ENCODE results near the gene BTC. TPM values are rescaled to one million over a fixed set of nuclear protein-coding genes. Genes with fewer than 3 reads are reported as not detected.

Gene BTC
- polyA plus RNA-seq, 1 donor from 2014 or later, result not detected

- Histone ChIP-seq H3K36me3 (ENCODE audit: insufficient read depth, low read length) (no peaks in the 10 kb centered on the region), H3K9me3 (ENCODE audit: low read length) (no peaks in the 10 kb centered on the region), H2AFZ (ENCODE audit: low read depth, low read length) (no peak overlapping the region), H4K20me1 (ENCODE audit: insufficient read depth) (no peaks in the 10 kb centered on the region), H3K4me3 (ENCODE audit: low read length) (no peak overlapping the region), H3K79me2 (replicated peaks; ENCODE audit: insufficient read depth, low read length) (no peaks in the 10 kb centered on the region), H3K9me2 (ENCODE audit: insufficient read depth, low read length) (no peaks in the 10 kb centered on the region), H3K9ac (ENCODE audit: low read length) (no peak overlapping the region), H3F3A (ENCODE audit: insufficient read depth, low read length, poor library complexity, severe bottlenecking) (no peaks in the 10 kb centered on the region), H3K27me3 (ENCODE audit: insufficient read depth, low read depth, low read length) (no peaks in the 10 kb centered on the region), H3K4me2 (ENCODE audit: low read length) (no peak overlapping the region), H3K27ac (ENCODE audit: low read length) (no peak overlapping the region)
- TF ChIP-seq, protein P1, sequence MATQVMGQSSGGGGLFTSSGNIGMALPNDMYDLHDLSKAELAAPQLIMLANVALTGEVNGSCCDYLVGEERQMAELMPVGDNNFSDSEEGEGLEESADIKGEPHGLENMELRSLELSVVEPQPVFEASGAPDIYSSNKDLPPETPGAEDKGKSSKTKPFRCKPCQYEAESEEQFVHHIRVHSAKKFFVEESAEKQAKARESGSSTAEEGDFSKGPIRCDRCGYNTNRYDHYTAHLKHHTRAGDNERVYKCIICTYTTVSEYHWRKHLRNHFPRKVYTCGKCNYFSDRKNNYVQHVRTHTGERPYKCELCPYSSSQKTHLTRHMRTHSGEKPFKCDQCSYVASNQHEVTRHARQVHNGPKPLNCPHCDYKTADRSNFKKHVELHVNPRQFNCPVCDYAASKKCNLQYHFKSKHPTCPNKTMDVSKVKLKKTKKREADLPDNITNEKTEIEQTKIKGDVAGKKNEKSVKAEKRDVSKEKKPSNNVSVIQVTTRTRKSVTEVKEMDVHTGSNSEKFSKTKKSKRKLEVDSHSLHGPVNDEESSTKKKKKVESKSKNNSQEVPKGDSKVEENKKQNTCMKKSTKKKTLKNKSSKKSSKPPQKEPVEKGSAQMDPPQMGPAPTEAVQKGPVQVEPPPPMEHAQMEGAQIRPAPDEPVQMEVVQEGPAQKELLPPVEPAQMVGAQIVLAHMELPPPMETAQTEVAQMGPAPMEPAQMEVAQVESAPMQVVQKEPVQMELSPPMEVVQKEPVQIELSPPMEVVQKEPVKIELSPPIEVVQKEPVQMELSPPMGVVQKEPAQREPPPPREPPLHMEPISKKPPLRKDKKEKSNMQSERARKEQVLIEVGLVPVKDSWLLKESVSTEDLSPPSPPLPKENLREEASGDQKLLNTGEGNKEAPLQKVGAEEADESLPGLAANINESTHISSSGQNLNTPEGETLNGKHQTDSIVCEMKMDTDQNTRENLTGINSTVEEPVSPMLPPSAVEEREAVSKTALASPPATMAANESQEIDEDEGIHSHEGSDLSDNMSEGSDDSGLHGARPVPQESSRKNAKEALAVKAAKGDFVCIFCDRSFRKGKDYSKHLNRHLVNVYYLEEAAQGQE (IDR thresholded peaks at IDR 0.05; ENCODE audit: borderline replicate concordance), result no peak
- no peak for TF ChIP-seq TAF1 (IDR thresholded peaks at IDR 0.05; ENCODE audit: low read depth)
- TF ChIP-seq MXI1 (conservative IDR thresholded peaks at IDR 0.05; ENCODE audit: poor library complexity, severe bottlenecking), result no peak
- TF ChIP-seq RAD21 (conservative IDR thresholded peaks at IDR 0.05), result no peak
- TF ChIP-seq POLR2AphosphoS5 (IDR thresholded peaks at IDR 0.05), result no peak
- TF ChIP-seq EP300 (conservative IDR thresholded peaks at IDR 0.05; ENCODE audit: poor library complexity, severe bottlenecking), result no peak
- no peak for TF ChIP-seq EZH2 (IDR thresholded peaks at IDR 0.05; ENCODE audit: borderline replicate concordance, insufficient read depth, low read length, poor library complexity, severe bottlenecking)
- no peak for TF ChIP-seq SMC3 (conservative IDR thresholded peaks at IDR 0.05; ENCODE audit: poor library complexity)
Measured at GRCh38 chr4:74770226-74770910, 24.0 kb downstream of the BTC start.

DNA sequence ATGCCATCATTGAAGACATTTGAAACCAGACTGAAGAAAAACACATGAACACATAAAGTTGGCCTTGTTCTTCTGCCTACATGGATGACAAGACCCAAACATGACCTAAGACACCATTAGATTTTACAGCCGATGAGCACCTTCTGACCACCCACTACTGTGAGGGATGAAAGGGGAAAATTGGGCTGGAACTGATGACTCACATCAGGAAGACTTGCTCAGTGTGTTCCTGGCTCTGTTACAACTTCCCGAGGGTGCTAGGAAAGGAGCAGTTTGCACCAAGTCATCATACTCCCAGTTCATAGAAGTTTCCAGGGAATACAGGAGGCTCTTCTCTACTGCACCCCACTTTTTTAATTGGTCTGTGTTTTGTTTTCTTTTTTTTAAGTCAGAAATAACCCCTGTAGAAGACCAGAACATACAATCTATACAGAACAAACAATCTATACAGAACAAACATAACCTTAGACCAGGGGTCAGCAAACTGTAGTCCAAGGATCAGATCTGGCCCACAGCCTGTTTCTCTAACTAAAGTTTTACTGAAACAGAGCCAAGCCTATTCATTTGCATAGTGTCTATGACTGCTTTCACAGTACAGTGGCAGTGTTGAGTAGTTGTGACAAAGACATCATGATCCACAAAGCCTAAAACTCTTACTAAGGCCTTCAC is 25.3 kb downstream of the BTC start:
- TF ChIP-seq EP300 (conservative IDR thresholded peaks at IDR 0.05; ENCODE audit: poor library complexity, severe bottlenecking), result no peak
- TF ChIP-seq, protein P1 (IDR thresholded peaks at IDR 0.05; ENCODE audit: borderline replicate concordance), result no peak
- TF ChIP-seq, protein P2, sequence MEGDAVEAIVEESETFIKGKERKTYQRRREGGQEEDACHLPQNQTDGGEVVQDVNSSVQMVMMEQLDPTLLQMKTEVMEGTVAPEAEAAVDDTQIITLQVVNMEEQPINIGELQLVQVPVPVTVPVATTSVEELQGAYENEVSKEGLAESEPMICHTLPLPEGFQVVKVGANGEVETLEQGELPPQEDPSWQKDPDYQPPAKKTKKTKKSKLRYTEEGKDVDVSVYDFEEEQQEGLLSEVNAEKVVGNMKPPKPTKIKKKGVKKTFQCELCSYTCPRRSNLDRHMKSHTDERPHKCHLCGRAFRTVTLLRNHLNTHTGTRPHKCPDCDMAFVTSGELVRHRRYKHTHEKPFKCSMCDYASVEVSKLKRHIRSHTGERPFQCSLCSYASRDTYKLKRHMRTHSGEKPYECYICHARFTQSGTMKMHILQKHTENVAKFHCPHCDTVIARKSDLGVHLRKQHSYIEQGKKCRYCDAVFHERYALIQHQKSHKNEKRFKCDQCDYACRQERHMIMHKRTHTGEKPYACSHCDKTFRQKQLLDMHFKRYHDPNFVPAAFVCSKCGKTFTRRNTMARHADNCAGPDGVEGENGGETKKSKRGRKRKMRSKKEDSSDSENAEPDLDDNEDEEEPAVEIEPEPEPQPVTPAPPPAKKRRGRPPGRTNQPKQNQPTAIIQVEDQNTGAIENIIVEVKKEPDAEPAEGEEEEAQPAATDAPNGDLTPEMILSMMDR (IDR thresholded peaks at IDR 0.05; ENCODE audit: poor library complexity, severe bottlenecking), result no peak
- no peak for TF ChIP-seq TAF1 (IDR thresholded peaks at IDR 0.05; ENCODE audit: low read depth)
- no peak for TF ChIP-seq MXI1 (conservative IDR thresholded peaks at IDR 0.05; ENCODE audit: poor library complexity, severe bottlenecking)
- no peak for TF ChIP-seq EZH2 (IDR thresholded peaks at IDR 0.05; ENCODE audit: borderline replicate concordance, insufficient read depth, low read length, poor library complexity, severe bottlenecking)
- TF ChIP-seq RAD21 (conservative IDR thresholded peaks at IDR 0.05), result no peak
- no peaks in the 10 kb centered on the region for H3F3A ChIP-seq (ENCODE audit: insufficient read depth, low read length, poor library complexity, severe bottlenecking)
- H3K79me2 ChIP-seq (replicated peaks; ENCODE audit: insufficient read depth, low read length), result no peaks in the 10 kb centered on the region
- H3K4me2 ChIP-seq (ENCODE audit: low read length), result no peak overlapping the region
- H3K9ac ChIP-seq (ENCODE audit: low read length), result no peak overlapping the region
- H3K36me3 ChIP-seq (ENCODE audit: insufficient read depth, low read length), result no peaks in the 10 kb centered on the region
- H2AFZ ChIP-seq (ENCODE audit: low read depth, low read length), result no peak overlapping the region
- H4K20me1 ChIP-seq (ENCODE audit: insufficient read depth), result no peaks in the 10 kb centered on the region
- no peak overlapping the region for H3K4me3 ChIP-seq (ENCODE audit: low read length)
- H3K9me2 ChIP-seq (ENCODE audit: insufficient read depth, low read length), result no peaks in the 10 kb centered on the region
- H3K27me3 ChIP-seq (ENCODE audit: insufficient read depth, low read depth, low read length), result no peaks in the 10 kb centered on the region
- H3K9me3 ChIP-seq (ENCODE audit: low read length), result no peaks in the 10 kb centered on the region
- no peak overlapping the region for H3K27ac ChIP-seq (ENCODE audit: low read length)

Data from neural cell (in vitro differentiated cells).